HepG2 (cell line): Measurements from ENCODE around the gene MLXIPL. TPM values are rescaled to one million over a fixed set of nuclear protein-coding genes. Genes with fewer than 3 reads are reported as not detected.

Experiments
- KDM4B ChIP-seq: sonication (generic); formaldehyde crosslinking; IDR thresholded peaks from 2 replicates; pipeline ENCODE4 v1.4.0; 2020; ENCODE audit warnings: missing genetic modification reagents
- KDM5B ChIP-seq: sonication (generic); formaldehyde crosslinking; IDR thresholded peaks from 2 replicates; pipeline ENCODE4 v1.4.0; 2020; ENCODE audit warnings: missing genetic modification reagents, mild to moderate bottlenecking, borderline replicate concordance
- MAFF ChIP-seq: IDR thresholded peaks from 2 replicates; pipeline ENCODE4 v1.6.1; 2011; ENCODE audit warnings: low read depth, low read length, improper control_type of control experiment
- NR2F6 ChIP-seq, 2 experiments: IDR thresholded peaks; 2 replicates each; pipeline ENCODE4 v1.6.1; 2016; ENCODE audit warnings: antibody characterized with exemption in 1 of 2, mild to moderate bottlenecking in 1 of 2
- SAP130 ChIP-seq: IDR thresholded peaks from 2 replicates; pipeline ENCODE4 v1.6.1; 2016; ENCODE audit warnings: low read depth
- TBX2 ChIP-seq: sonication (generic); formaldehyde crosslinking; IDR thresholded peaks from 2 replicates; pipeline ENCODE4 v1.5.0; 2020; ENCODE audit warnings: missing genetic modification reagents, mild to moderate bottlenecking, borderline replicate concordance
- ZFP90 ChIP-seq: sonication (generic); formaldehyde crosslinking; IDR thresholded peaks from 2 replicates; pipeline ENCODE4 v1.8.0; 2022; ENCODE audit warnings: missing genetic modification reagents, mild to moderate bottlenecking, inconsistent platforms, borderline replicate concordance
- ZNF180 ChIP-seq: sonication (generic); formaldehyde crosslinking; IDR thresholded peaks from 2 replicates; pipeline ENCODE4 v1.4.0; 2020; ENCODE audit warnings: low read depth, missing genetic modification reagents, borderline replicate concordance
- ZNF720 ChIP-seq: sonication (generic); formaldehyde crosslinking; IDR thresholded peaks from 2 replicates; pipeline ENCODE4 v1.4.0; 2020; ENCODE audit warnings: missing genetic modification reagents
- polyA plus RNA-seq, 8 experiments: library from polyadenylated mRNA; depleted of rRNA in 3 of 8; stranded (reverse) in 7 of 8; unstranded in 1 of 8; fragments of >200 nt; fragmentation: Illumina TruSeq in 4 of 8; extraction: Trizol in 4 of 8; gene quantifications; 2 replicates each; pipeline versions ENCODE4 v1.2.1 to v1.2.3, GENCODE V29; 2011 to 2016; ENCODE audit warnings: low read depth in 4 of 8, missing spikeins in 1 of 8, mixed read lengths in 1 of 8; ENCODE audit not compliant: insufficient read depth in 1 of 8
- total RNA-seq, 5 experiments: library from RNA; depleted of rRNA; stranded (reverse); fragments of >200 nt; fragmentation: Illumina TruSeq; extraction: Trizol; gene quantifications; 2 replicates each; pipeline ENCODE4 v1.2.3, GENCODE V29; 2016; ENCODE audit warnings: low read depth in 1 of 5
- TF ChIP-seq, protein P1 (sequence below): sonication (generic); formaldehyde crosslinking; IDR thresholded peaks from 2 replicates; pipeline ENCODE4 v1.4.0; 2020; ENCODE audit warnings: missing genetic modification reagents; ENCODE audit errors: not compliant biosample characterization
- TF ChIP-seq, protein P2 (sequence below): sonication (generic); formaldehyde crosslinking; IDR thresholded peaks from 2 replicates; pipeline ENCODE4 v1.4.0; 2020; ENCODE audit warnings: missing genetic modification reagents
- TF ChIP-seq, protein P3 (sequence below), 2 experiments: IDR thresholded peaks; 2 replicates each; pipeline ENCODE4 v1.6.1; 2011 to 2012; ENCODE audit warnings: low read length in 2 of 2, borderline replicate concordance in 1 of 2, low read depth in 1 of 2, mild to moderate bottlenecking in 1 of 2, moderate library complexity in 1 of 2
- TF ChIP-seq, protein P4 (sequence below): sonication (generic); formaldehyde crosslinking; IDR thresholded peaks from 2 replicates; pipeline ENCODE4 v1.8.0; 2022; ENCODE audit warnings: missing genetic modification reagents, mild to moderate bottlenecking, inconsistent platforms, borderline replicate concordance
- TF ChIP-seq, protein P5 (sequence below): sonication (generic); formaldehyde crosslinking; IDR thresholded peaks from 2 replicates; pipeline ENCODE4 v1.9.0; 2021; ENCODE audit warnings: missing genetic modification reagents, mild to moderate bottlenecking, borderline replicate concordance
- TF ChIP-seq, protein P6 (sequence below): sonication (generic); formaldehyde crosslinking; IDR thresholded peaks from 2 replicates; pipeline ENCODE4 v1.4.0; 2020; ENCODE audit warnings: missing genetic modification reagents, borderline replicate concordance

Gene MLXIPL
- total and polyA plus RNA-seq, 2 of the 13 experiments (the other 11 are each of a cell fraction or from before 2014, with no cell fraction given), result 51.6 to 60.1 TPM

DNA sequence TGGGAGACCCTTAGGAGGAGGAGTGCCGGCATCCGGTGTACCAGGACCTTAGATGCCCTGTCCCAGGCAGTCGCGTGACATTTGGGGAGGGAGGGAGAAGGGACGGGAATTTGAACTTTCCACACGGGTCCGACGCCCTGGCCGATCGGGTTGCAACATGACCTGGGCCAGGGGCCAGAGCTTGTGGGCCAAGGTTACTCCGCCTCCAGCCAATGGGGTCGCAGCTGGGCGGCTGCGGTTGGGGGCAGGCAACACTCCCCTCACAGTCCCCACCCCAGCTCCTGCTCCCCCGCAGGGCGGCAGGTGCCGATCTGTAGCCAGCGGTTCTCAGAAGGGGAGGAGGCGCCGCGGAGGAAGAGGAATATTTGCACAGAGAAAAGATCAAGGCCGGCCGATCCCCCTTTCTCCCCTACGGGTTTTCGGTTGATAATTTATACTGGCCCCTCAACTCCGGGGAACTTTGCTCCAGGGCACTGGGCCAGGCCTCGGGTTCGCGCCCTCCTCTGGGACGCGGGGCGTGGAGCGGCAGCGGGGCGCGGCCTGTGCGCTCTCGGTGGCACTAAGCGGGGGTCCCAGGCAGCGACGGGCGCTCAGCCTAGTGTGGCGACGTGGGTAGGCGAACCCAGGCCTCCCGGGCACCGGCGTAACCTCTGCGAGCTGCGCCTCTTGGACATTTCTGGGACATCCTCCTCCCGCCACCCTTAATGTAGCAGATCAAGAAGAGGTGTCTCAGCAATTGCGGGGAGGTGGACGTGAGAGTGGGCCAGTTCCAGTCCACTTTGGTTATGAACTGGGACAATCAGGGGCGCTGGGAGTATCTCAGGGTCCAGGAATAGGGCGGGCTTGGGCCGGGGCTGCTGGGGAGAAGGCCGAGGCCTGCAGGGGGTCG lies 1.2 kb downstream of the MLXIPL start (continued):
- TF ChIP-seq, protein P1, sequence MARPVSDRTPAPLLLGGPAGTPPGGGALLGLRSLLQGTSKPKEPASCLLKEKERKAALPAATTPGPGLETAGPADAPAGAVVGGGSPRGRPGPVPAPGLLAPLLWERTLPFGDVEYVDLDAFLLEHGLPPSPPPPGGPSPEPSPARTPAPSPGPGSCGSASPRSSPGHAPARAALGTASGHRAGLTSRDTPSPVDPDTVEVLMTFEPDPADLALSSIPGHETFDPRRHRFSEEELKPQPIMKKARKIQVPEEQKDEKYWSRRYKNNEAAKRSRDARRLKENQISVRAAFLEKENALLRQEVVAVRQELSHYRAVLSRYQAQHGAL (CRISPR knock-in tag), result no peak
- TF ChIP-seq ZNF180 (CRISPR knock-in tag) (no peak), SAP130 (CRISPR knock-in tag) (peak; percentile 94), ZNF720 (no peak), TBX2 (CRISPR knock-in tag) (peak; percentile 97), MAFF (no peak), KDM5B (CRISPR knock-in tag) (peak; percentile 66; the same call in 1 of the 2 replicates), ZFP90 (CRISPR knock-in tag) (peak; percentile 35; the same call in 1 of the 2 replicates), KDM4B (CRISPR knock-in tag) (peak; percentile 74), NR2F6 (IDR thresholded peaks at IDR 0.05) (peak; percentile 95), NR2F6 (CRISPR knock-in tag; IDR thresholded peaks at IDR 0.05) (peak; percentile 97)
- TF ChIP-seq, protein P2, sequence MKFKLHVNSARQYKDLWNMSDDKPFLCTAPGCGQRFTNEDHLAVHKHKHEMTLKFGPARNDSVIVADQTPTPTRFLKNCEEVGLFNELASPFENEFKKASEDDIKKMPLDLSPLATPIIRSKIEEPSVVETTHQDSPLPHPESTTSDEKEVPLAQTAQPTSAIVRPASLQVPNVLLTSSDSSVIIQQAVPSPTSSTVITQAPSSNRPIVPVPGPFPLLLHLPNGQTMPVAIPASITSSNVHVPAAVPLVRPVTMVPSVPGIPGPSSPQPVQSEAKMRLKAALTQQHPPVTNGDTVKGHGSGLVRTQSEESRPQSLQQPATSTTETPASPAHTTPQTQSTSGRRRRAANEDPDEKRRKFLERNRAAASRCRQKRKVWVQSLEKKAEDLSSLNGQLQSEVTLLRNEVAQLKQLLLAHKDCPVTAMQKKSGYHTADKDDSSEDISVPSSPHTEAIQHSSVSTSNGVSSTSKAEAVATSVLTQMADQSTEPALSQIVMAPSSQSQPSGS, result peak; percentile 87
- TF ChIP-seq, protein P3, sequence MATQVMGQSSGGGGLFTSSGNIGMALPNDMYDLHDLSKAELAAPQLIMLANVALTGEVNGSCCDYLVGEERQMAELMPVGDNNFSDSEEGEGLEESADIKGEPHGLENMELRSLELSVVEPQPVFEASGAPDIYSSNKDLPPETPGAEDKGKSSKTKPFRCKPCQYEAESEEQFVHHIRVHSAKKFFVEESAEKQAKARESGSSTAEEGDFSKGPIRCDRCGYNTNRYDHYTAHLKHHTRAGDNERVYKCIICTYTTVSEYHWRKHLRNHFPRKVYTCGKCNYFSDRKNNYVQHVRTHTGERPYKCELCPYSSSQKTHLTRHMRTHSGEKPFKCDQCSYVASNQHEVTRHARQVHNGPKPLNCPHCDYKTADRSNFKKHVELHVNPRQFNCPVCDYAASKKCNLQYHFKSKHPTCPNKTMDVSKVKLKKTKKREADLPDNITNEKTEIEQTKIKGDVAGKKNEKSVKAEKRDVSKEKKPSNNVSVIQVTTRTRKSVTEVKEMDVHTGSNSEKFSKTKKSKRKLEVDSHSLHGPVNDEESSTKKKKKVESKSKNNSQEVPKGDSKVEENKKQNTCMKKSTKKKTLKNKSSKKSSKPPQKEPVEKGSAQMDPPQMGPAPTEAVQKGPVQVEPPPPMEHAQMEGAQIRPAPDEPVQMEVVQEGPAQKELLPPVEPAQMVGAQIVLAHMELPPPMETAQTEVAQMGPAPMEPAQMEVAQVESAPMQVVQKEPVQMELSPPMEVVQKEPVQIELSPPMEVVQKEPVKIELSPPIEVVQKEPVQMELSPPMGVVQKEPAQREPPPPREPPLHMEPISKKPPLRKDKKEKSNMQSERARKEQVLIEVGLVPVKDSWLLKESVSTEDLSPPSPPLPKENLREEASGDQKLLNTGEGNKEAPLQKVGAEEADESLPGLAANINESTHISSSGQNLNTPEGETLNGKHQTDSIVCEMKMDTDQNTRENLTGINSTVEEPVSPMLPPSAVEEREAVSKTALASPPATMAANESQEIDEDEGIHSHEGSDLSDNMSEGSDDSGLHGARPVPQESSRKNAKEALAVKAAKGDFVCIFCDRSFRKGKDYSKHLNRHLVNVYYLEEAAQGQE (IDR thresholded peaks at IDR 0.05; ENCODE audit: borderline replicate concordance in 1 of 2, low read depth in 1 of 2, low read length in 2 of 2), result peak in 1 of 2 experiments; percentile 45; a peak in 1 of 4 replicates
- TF ChIP-seq, protein P4, sequence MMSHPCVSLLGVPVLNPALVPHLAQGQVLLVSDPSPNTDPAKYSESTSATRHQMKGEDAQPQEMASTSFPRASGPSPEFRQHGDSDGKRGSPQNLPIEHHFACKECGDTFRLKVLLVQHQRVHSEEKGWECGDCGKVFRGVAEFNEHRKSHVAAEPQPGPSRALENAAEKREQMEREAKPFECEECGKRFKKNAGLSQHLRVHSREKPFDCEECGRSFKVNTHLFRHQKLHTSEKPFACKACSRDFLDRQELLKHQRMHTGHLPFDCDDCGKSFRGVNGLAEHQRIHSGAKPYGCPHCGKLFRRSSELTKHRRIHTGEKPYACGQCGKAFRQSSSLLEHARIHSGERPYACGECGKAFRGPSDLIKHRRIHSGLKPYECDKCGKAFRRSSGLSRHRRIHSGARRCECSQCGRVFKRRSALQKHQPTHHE (CRISPR knock-in tag), result no peak
- TF ChIP-seq, protein P5, sequence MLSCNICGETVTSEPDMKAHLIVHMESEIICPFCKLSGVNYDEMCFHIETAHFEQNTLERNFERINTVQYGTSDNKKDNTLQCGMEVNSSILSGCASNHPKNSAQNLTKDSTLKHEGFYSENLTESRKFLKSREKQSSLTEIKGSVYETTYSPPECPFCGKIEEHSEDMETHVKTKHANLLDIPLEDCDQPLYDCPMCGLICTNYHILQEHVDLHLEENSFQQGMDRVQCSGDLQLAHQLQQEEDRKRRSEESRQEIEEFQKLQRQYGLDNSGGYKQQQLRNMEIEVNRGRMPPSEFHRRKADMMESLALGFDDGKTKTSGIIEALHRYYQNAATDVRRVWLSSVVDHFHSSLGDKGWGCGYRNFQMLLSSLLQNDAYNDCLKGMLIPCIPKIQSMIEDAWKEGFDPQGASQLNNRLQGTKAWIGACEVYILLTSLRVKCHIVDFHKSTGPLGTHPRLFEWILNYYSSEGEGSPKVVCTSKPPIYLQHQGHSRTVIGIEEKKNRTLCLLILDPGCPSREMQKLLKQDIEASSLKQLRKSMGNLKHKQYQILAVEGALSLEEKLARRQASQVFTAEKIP (CRISPR knock-in tag), result no peak
- TF ChIP-seq, protein P6, sequence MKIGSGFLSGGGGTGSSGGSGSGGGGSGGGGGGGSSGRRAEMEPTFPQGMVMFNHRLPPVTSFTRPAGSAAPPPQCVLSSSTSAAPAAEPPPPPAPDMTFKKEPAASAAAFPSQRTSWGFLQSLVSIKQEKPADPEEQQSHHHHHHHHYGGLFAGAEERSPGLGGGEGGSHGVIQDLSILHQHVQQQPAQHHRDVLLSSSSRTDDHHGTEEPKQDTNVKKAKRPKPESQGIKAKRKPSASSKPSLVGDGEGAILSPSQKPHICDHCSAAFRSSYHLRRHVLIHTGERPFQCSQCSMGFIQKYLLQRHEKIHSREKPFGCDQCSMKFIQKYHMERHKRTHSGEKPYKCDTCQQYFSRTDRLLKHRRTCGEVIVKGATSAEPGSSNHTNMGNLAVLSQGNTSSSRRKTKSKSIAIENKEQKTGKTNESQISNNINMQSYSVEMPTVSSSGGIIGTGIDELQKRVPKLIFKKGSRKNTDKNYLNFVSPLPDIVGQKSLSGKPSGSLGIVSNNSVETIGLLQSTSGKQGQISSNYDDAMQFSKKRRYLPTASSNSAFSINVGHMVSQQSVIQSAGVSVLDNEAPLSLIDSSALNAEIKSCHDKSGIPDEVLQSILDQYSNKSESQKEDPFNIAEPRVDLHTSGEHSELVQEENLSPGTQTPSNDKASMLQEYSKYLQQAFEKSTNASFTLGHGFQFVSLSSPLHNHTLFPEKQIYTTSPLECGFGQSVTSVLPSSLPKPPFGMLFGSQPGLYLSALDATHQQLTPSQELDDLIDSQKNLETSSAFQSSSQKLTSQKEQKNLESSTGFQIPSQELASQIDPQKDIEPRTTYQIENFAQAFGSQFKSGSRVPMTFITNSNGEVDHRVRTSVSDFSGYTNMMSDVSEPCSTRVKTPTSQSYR (CRISPR knock-in tag), result peak; percentile 85
